HepG2 (cell line): ENCODE results near the gene NLRC3. TPM values are rescaled to one million over a fixed set of nuclear protein-coding genes. Genes with fewer than 3 reads are reported as not detected.

Experiments
- ATAC-seq: fragments of 200-7000 bp; cut with Tn5 transposase; 3 replicates; pipeline ENCODE4 v1.9.1; 2020; ENCODE audit warnings: mild to moderate bottlenecking, moderate library complexity
- BruUV-seq: library from RNA; stranded (reverse); fragments of 400-500 nt; replicated peaks from 2 replicates; lab custom pipeline; 2021; lab: Mats Ljungman, UMichigan
- CTCF ChIA-PET: fragments of 300-600 bp; formaldehyde crosslinking; extraction: SDS; loops from one replicate; lab custom pipeline; 2021; ENCODE audit warnings: low total read pairs, inconsistent platforms, low intra/inter-chr PET ratio; lab: Yijun Ruan, JAX
- POLR2A ChIA-PET: fragments of 350-600 bp; sonication (Branson Sonifier 250); formaldehyde crosslinking; loops from one replicate; lab custom pipeline; 2020; ENCODE audit warnings: antibody characterized with exemption, inconsistent platforms; lab: Yijun Ruan, JAX
- DNase-seq: peaks from one replicate; pipeline ENCODE4 v3.0.0-alpha.2; 2015; ENCODE audit warnings: low spot score
- FAIRE-seq: peaks from 3 replicates; lab custom pipeline; 2011; peaks lifted over from hg19 to GRCh38; lab: Jason Lieb, UNC
- H2AFZ ChIP-seq: one replicate; pipeline ENCODE4 v1.6.1; 2011; ENCODE audit warnings: low read length, inconsistent platforms
- H3K27ac ChIP-seq: fragments of 300-600 bp; 3 replicates; pipeline ENCODE4 v1.8.0; 2011; ENCODE audit warnings: mixed run types, mild to moderate bottlenecking, mixed read lengths, low read length, inconsistent platforms; ENCODE audit not compliant: insufficient read depth; ENCODE audit errors: extremely low read length
- H3K27me3 ChIP-seq, 2 experiments: fragments of 200-600 bp in 1 of 2; 2 replicates in 1 of 2; 3 replicates in 1 of 2; pipeline versions ENCODE4 v1.6.0 to v1.8.0; 2011; ENCODE audit warnings: low read length in 2 of 2, mild to moderate bottlenecking in 2 of 2, moderate library complexity in 2 of 2, inconsistent platforms in 1 of 2; ENCODE audit not compliant: insufficient read depth in 2 of 2, control insufficient read depth in 1 of 2
- H3K36me3 ChIP-seq, 2 experiments: fragments of 200-600 bp in 1 of 2; replicated peaks in 1 of 2; 2 replicates in 1 of 2; 3 replicates in 1 of 2; pipeline versions ENCODE4 v1.5.1 to v1.8.0; 2011; ENCODE audit warnings: low read length in 2 of 2, inconsistent platforms in 1 of 2; ENCODE audit not compliant: insufficient read depth in 2 of 2, control insufficient read depth in 1 of 2
- H3K4me1 ChIP-seq: 2 replicates; pipeline ENCODE4 v1.5.1; 2012; ENCODE audit warnings: low read length, inconsistent platforms; ENCODE audit not compliant: insufficient read depth
- H3K4me2 ChIP-seq: 2 replicates; pipeline ENCODE4 v1.6.0; 2011; ENCODE audit warnings: low read depth, low read length, inconsistent platforms
- H3K4me3 ChIP-seq, 3 experiments: fragments of 200-600 bp in 1 of 3; sonication (generic), shearing (Covaris generic) in 1 of 3; replicated peaks in 1 of 3; 2 replicates each; pipeline ENCODE4 v1.5.1; 2011 to 2016; ENCODE audit warnings: low read length in 3 of 3, inconsistent platforms in 2 of 3, low read depth in 2 of 3, mild to moderate bottlenecking in 2 of 3, control low read depth in 1 of 3, mixed read lengths in 1 of 3; ENCODE audit not compliant: insufficient read depth in 1 of 3
- H3K79me2 ChIP-seq: one replicate; pipeline ENCODE4 v1.6.1; 2011; ENCODE audit warnings: low read length, inconsistent platforms; ENCODE audit not compliant: insufficient read depth
- H3K9ac ChIP-seq: 2 replicates; pipeline ENCODE4 v1.6.0; 2011; ENCODE audit warnings: mild to moderate bottlenecking, low read depth, low read length, inconsistent platforms; ENCODE audit not compliant: insufficient read depth
- H3K9me3 ChIP-seq: 2 replicates; pipeline ENCODE4 v1.5.1; 2012; ENCODE audit warnings: mild to moderate bottlenecking, low read length
- H4K20me1 ChIP-seq: 2 replicates; pipeline ENCODE4 v1.6.0; 2011; ENCODE audit warnings: inconsistent platforms, mild to moderate bottlenecking, low read length, moderate library complexity; ENCODE audit not compliant: insufficient read depth
- AGO1 ChIP-seq: fragments of 200-400 bp; formaldehyde crosslinking; IDR thresholded peaks from 2 replicates; pipeline ENCODE4 v1.6.1; 2017; ENCODE audit warnings: mild to moderate bottlenecking, low read depth, low read length, moderate library complexity; ENCODE audit not compliant: poor library complexity, severe bottlenecking
- ATF4 ChIP-seq, 2 experiments: fragments of 450-650 bp in 1 of 2; sonication (generic) in 1 of 2; formaldehyde crosslinking; IDR thresholded peaks; 2 replicates each; pipeline versions ENCODE4 v1.5.0 to v1.8.0; 2020 to 2022; ENCODE audit warnings: mild to moderate bottlenecking in 1 of 2, missing genetic modification reagents in 1 of 2
- CCDC6 ChIP-seq: sonication (generic); formaldehyde crosslinking; IDR thresholded peaks from 2 replicates; pipeline ENCODE4 v1.8.1; 2022; ENCODE audit warnings: mild to moderate bottlenecking, missing genetic modification reagents, moderate library complexity
- FOXO1 ChIP-seq: sonication (generic); formaldehyde crosslinking; IDR thresholded peaks from 2 replicates; pipeline ENCODE4 v1.4.0; 2020; ENCODE audit warnings: missing genetic modification reagents
- KDM5A ChIP-seq: fragments of 200-600 bp; sonication (generic); IDR thresholded peaks from 2 replicates; pipeline ENCODE4 v1.7.0; 2018; ENCODE audit warnings: antibody characterized with exemption, mild to moderate bottlenecking, low read length, borderline replicate concordance
- MXD3 ChIP-seq: IDR thresholded peaks from 2 replicates; pipeline ENCODE4 v1.6.1; 2016; ENCODE audit warnings: mild to moderate bottlenecking, missing biosample characterization, missing genetic modification reagents
- TBL1XR1 ChIP-seq: fragments of 150-350 bp; IDR thresholded peaks from 2 replicates; pipeline ENCODE4 v1.6.1; 2014; ENCODE audit warnings: borderline replicate concordance, low read length; ENCODE audit not compliant: partially characterized antibody
- TRIM22 ChIP-seq: fragments of 450-650 bp; IDR thresholded peaks from 2 replicates; pipeline ENCODE4 v1.6.1; 2017
- ZFP90 ChIP-seq: sonication (generic); formaldehyde crosslinking; IDR thresholded peaks from 2 replicates; pipeline ENCODE4 v1.8.0; 2022; ENCODE audit warnings: missing genetic modification reagents, mild to moderate bottlenecking, inconsistent platforms, borderline replicate concordance
- ZFYVE20 ChIP-seq: sonication (generic); formaldehyde crosslinking; IDR thresholded peaks from 2 replicates; pipeline ENCODE4 v1.8.0; 2023; ENCODE audit warnings: low read depth, mild to moderate bottlenecking, moderate library complexity, missing genetic modification reagents, borderline replicate concordance
- ZHX2 ChIP-seq, 2 experiments: sonication (generic) in 1 of 2; formaldehyde crosslinking in 1 of 2; IDR thresholded peaks; 2 replicates each; pipeline versions ENCODE4 v1.6.1 to v1.9.0; 2014 to 2022; ENCODE audit warnings: antibody characterized with exemption in 1 of 2, borderline replicate concordance in 1 of 2, inconsistent platforms in 1 of 2, low read depth in 1 of 2, missing genetic modification reagents in 1 of 2
- ZNF549 ChIP-seq: sonication (generic); formaldehyde crosslinking; IDR thresholded peaks from 2 replicates; pipeline ENCODE4 v1.5.0; 2020; ENCODE audit warnings: missing genetic modification reagents
- ZNF564 ChIP-seq: sonication (generic); formaldehyde crosslinking; IDR thresholded peaks from 2 replicates; pipeline ENCODE4 v1.8.1; 2023; ENCODE audit warnings: mild to moderate bottlenecking, missing genetic modification reagents
- ZSCAN31 ChIP-seq: sonication (generic); formaldehyde crosslinking; IDR thresholded peaks from 2 replicates; pipeline ENCODE4 v1.5.0; 2020; ENCODE audit warnings: low read depth, mild to moderate bottlenecking, missing genetic modification reagents
- WGBS: methylation state at CpG from one replicate; pipeline ENCODE4 v1.1.6; 2017; ENCODE audit warnings: low lambda C conversion rate; 5-methylcytosine and 5-hydroxymethylcytosine counted together
- in situ Hi-C: cut with HindIII; loops from 2 replicates; pipeline ENCODE4 v1.10.0; 2017; ENCODE audit warnings: low pct_unique_long_range_greater_than_20kb; ENCODE audit not compliant: extremely low pct_ligation_motif_present
- intact Hi-C: fragments of 100-400 bp; cut with micrococcal nuclease; formaldehyde crosslinking; loops from one replicate; pipeline ENCODE4 v1.10.0; 2022; ENCODE audit not compliant: unreplicated experiment
- polyA plus RNA-seq, 8 experiments: library from polyadenylated mRNA; depleted of rRNA in 3 of 8; stranded (reverse) in 7 of 8; unstranded in 1 of 8; fragments of >200 nt; fragmentation: Illumina TruSeq in 4 of 8; extraction: Trizol in 4 of 8; gene quantifications; 2 replicates each; pipeline versions ENCODE4 v1.2.1 to v1.2.3, GENCODE V29; 2011 to 2016; ENCODE audit warnings: low read depth in 4 of 8, missing spikeins in 1 of 8, mixed read lengths in 1 of 8; ENCODE audit not compliant: insufficient read depth in 1 of 8
- total RNA-seq, 5 experiments: library from RNA; depleted of rRNA; stranded (reverse); fragments of >200 nt; fragmentation: Illumina TruSeq; extraction: Trizol; gene quantifications; 2 replicates each; pipeline ENCODE4 v1.2.3, GENCODE V29; 2016; ENCODE audit warnings: low read depth in 1 of 5

The NLRC3 gene
- total and polyA plus RNA-seq, 2 of the 13 experiments (the other 11 are each of a cell fraction or from before 2014, with no cell fraction given) = not detected

- no peak for FAIRE-seq
- no peaks in the 10 kb centered on the region for H4K20me1 ChIP-seq
- H3K4me3 ChIP-seq = no peak overlapping the region
- peaks cover 28% of the 10 kb centered on the region for H3K4me1 ChIP-seq
- no peak overlapping the region for H3K4me2 ChIP-seq
- ATAC-seq = peak; percentile 67
- BruUV-seq = no TSS peak
- no peaks in the 10 kb centered on the region for H3K79me2 ChIP-seq
- in situ Hi-C loops = no loop called here
- DNase-seq = no peak
- H3K36me3 ChIP-seq = no peaks in the 10 kb centered on the region
- 0 out of 2 replicates have a peak overlapping the region, but pooled peaks have one; percentile 22 for H3K9ac ChIP-seq
- 77% methylated on average over 2 of the region's 16 CpGs for WGBS
- intact Hi-C loops = loop anchor here (5.0 to 10.0 kb wide), 2 partner anchors 37 to 90 kb away; partner anchors contain the start of genes ZNF174 and ZSCAN32
- H3K27ac ChIP-seq = no peak overlapping the region
- H2AFZ ChIP-seq = no peak overlapping the region
- ChIA-PET POLR2A (no interaction called here), CTCF (no interaction called here)
- H3K27me3 ChIP-seq = peaks cover 3 to 4% of the 10 kb centered on the region in 2 experiments; a peak in 2 of 5 replicates
- no peaks in the 10 kb centered on the region for H3K9me3 ChIP-seq
- TF ChIP-seq ZNF549 (CRISPR knock-in tag) (no peak), ZHX2 (IDR thresholded peaks at IDR 0.05; ENCODE audit: low read depth) (no peak), ZHX2 (CRISPR knock-in tag; IDR thresholded peaks at IDR 0.05; ENCODE audit: borderline replicate concordance) (no peak), ATF4 (CRISPR knock-in tag; IDR thresholded peaks at IDR 0.05) (no peak), MXD3 (CRISPR knock-in tag) (no peak), ZFYVE20 (no peak), ZNF564 (CRISPR knock-in tag) (no peak), TBL1XR1 (no peak), TRIM22 (no peak), CCDC6 (CRISPR knock-in tag) (no peak), KDM5A (no peak), ZSCAN31 (CRISPR knock-in tag) (no peak), ZFP90 (CRISPR knock-in tag) (no peak), AGO1 (peak; percentile 28), FOXO1 (CRISPR knock-in tag) (no peak)
Observed at GRCh38 chr16:3494386-3494973, 82.7 kb downstream of the NLRC3 start.
